SU-DHL-6 (cell line): ENCODE results near the gene STC2.

ENCODE experiments used
- H2AFZ ChIP-seq: fragments of 200-600 bp; sonication (generic); 2 replicates; pipeline ENCODE4 v1.6.1; 2014; ENCODE audit warnings: low read depth, mild to moderate bottlenecking, moderate library complexity, mixed read lengths, antibody characterized with exemption, low read length; ENCODE audit not compliant: severe bottlenecking
- H3F3A ChIP-seq: fragments of 200-600 bp; shearing (Covaris generic); 2 replicates; pipeline ENCODE4 v1.6.0; 2016; ENCODE audit warnings: antibody characterized with exemption, mild to moderate bottlenecking; ENCODE audit not compliant: insufficient read depth
- H3K27ac ChIP-seq: fragments of 200-600 bp; sonication (generic); 2 replicates; pipeline ENCODE4 v1.5.1; 2016; ENCODE audit warnings: low read depth, mild to moderate bottlenecking, low read length, moderate library complexity, mixed read lengths
- H3K27me3 ChIP-seq: fragments of 200-600 bp; sonication (generic), shearing (Covaris generic); 2 replicates; pipeline ENCODE4 v1.6.0; 2014; ENCODE audit warnings: mild to moderate bottlenecking, low read length
- H3K36me3 ChIP-seq: fragments of 200-600 bp; sonication (generic); 2 replicates; pipeline ENCODE4 v1.6.1; 2014; ENCODE audit warnings: mild to moderate bottlenecking, low read length, mixed read lengths
- H3K4me2 ChIP-seq: fragments of 300-600, 200-600 bp; shearing (Covaris generic), sonication (generic); 2 replicates; pipeline ENCODE4 v1.6.0; 2014; ENCODE audit warnings: low read length, low read depth, mild to moderate bottlenecking; ENCODE audit not compliant: poor library complexity, severe bottlenecking
- H3K4me3 ChIP-seq: fragments of 200-600 bp; sonication (generic); 2 replicates; pipeline ENCODE4 v1.5.1; 2014; ENCODE audit warnings: antibody characterized with exemption, low read length, mild to moderate bottlenecking, mixed read lengths; ENCODE audit not compliant: insufficient read depth, poor library complexity, severe bottlenecking
- H3K79me2 ChIP-seq: fragments of 200-600 bp; sonication (generic); 2 replicates; pipeline ENCODE4 v1.6.1; 2014; ENCODE audit warnings: mild to moderate bottlenecking, low read length, moderate library complexity; ENCODE audit not compliant: insufficient read depth
- H3K9ac ChIP-seq: fragments of 200-600 bp; sonication (generic); 2 replicates; pipeline ENCODE4 v1.7.0; 2014; ENCODE audit warnings: mild to moderate bottlenecking, low read length
- H3K9me2 ChIP-seq: fragments of 200-600 bp; sonication (generic); replicated peaks from 2 replicates; pipeline ENCODE4 v1.6.1; 2014; ENCODE audit warnings: low read length; ENCODE audit not compliant: insufficient read depth
- H3K9me3 ChIP-seq: fragments of 200-600 bp; sonication (generic); 2 replicates; pipeline ENCODE4 v1.6.1; 2014; ENCODE audit warnings: low read length, mixed read lengths; ENCODE audit not compliant: insufficient read depth
- H4K20me1 ChIP-seq: fragments of 200-600 bp; sonication (generic); 2 replicates; pipeline ENCODE4 v1.6.1; 2014; ENCODE audit warnings: low read depth, mild to moderate bottlenecking, antibody characterized with exemption, low read length, moderate library complexity, mixed read lengths
- CTCF ChIP-seq: fragments of 200-600 bp; sonication (generic); IDR thresholded peaks from one replicate; pipeline ENCODE4 v1.5.1; 2017; ENCODE audit warnings: antibody characterized with exemption, mild to moderate bottlenecking, low read length, moderate library complexity; ENCODE audit not compliant: insufficient read depth, poor library complexity, severe bottlenecking
- EZH2phosphoT487 ChIP-seq: fragments of 200-600 bp; sonication (generic), shearing (Covaris generic); conservative IDR thresholded peaks from 2 replicates; pipeline ENCODE4 v1.6.1; 2018; ENCODE audit warnings: mild to moderate bottlenecking, antibody characterized with exemption, low read length, moderate library complexity, mixed read lengths

STC2 gene

GRCh38 chr5:173278172-173278571 lies 50.0 kb downstream of the STC2 start:
- Histone ChIP-seq H3K27ac (no peak overlapping the region), H3K9ac (no peak overlapping the region), H3K27me3 (no peaks in the 10 kb centered on the region), H3K36me3 (no peaks in the 10 kb centered on the region), H3K9me3 (no peaks in the 10 kb centered on the region), H3K79me2 (no peaks in the 10 kb centered on the region), H3K9me2 (no peaks in the 10 kb centered on the region), H3K4me3 (no peak overlapping the region), H3K4me2 (no peak overlapping the region), H4K20me1 (no peaks in the 10 kb centered on the region), H2AFZ (no peak overlapping the region), H3F3A (no peaks in the 10 kb centered on the region)
- no peak for TF ChIP-seq CTCF
- no peak for TF ChIP-seq EZH2phosphoT487

DNA sequence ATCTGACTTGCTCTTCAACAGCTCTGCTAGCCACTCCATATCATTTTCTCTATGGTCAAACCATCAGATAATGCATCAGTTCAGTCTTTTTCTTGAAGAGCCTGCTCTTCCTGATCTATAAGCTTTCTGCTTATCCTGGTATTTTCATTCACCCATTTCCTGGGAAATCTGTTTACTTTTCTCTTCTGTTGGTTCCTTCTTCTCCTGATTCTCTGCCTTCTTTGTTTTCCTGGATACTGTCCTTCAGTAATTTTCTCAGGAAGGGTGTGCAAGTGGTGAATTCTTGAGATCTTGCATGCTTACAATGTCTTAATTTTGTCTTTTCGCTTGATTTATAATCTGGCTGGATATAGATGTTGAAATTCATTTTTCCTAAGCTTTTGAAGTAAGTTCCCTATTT lies 53.4 kb downstream of the STC2 start:
- no peaks in the 10 kb centered on the region for H3K36me3 ChIP-seq
- TF ChIP-seq CTCF, result no peak
- no peak for TF ChIP-seq EZH2phosphoT487
- no peaks in the 10 kb centered on the region for H3K27me3 ChIP-seq
- no peaks in the 10 kb centered on the region for H3F3A ChIP-seq
- H2AFZ ChIP-seq, result no peak overlapping the region
- H3K4me3 ChIP-seq, result no peak overlapping the region
- H3K9ac ChIP-seq, result no peak overlapping the region
- no peaks in the 10 kb centered on the region for H3K9me2 ChIP-seq
- H3K27ac ChIP-seq, result no peak overlapping the region
- H4K20me1 ChIP-seq, result no peaks in the 10 kb centered on the region
- no peaks in the 10 kb centered on the region for H3K9me3 ChIP-seq
- H3K79me2 ChIP-seq, result no peaks in the 10 kb centered on the region
- no peak overlapping the region for H3K4me2 ChIP-seq

GRCh38 chr5:173271419-173271818 lies 56.8 kb downstream of the STC2 start:
- no peaks in the 10 kb centered on the region for H3F3A ChIP-seq
- TF ChIP-seq EZH2phosphoT487 (no peak), CTCF (no peak)
- no peak overlapping the region for H3K4me2 ChIP-seq
- H3K27ac ChIP-seq, result no peak overlapping the region
- H3K9me3 ChIP-seq, result no peaks in the 10 kb centered on the region
- H3K27me3 ChIP-seq, result no peaks in the 10 kb centered on the region
- no peak overlapping the region for H3K4me3 ChIP-seq
- no peaks in the 10 kb centered on the region for H3K9me2 ChIP-seq
- no peak overlapping the region for H2AFZ ChIP-seq
- H3K36me3 ChIP-seq, result no peaks in the 10 kb centered on the region
- no peak overlapping the region for H3K9ac ChIP-seq
- H4K20me1 ChIP-seq, result no peaks in the 10 kb centered on the region
- no peaks in the 10 kb centered on the region for H3K79me2 ChIP-seq
